Fibroblast of lung (primary cell): Measurements from ENCODE around the gene CSRP1.

ENCODE experiments used
- EZH2 ChIP-seq: IDR thresholded peaks from 2 replicates; pipeline ENCODE4 v1.5.1; 2012; ENCODE audit warnings: low read length, control low read depth, mild to moderate bottlenecking; ENCODE audit errors: missing control alignments
- TF ChIP-seq, protein P1 (sequence below), 2 donors: IDR thresholded peaks in 1 of 2; conservative IDR thresholded peaks in 1 of 2; 1 replicate in 1 of 2; 2 replicates in 1 of 2; pipeline ENCODE4 v1.5.1; 2011 to 2012; ENCODE audit warnings: low read length in 2 of 2, control low read depth in 1 of 2, inconsistent platforms in 1 of 2, low read depth in 1 of 2, mild to moderate bottlenecking in 1 of 2

DNA sequence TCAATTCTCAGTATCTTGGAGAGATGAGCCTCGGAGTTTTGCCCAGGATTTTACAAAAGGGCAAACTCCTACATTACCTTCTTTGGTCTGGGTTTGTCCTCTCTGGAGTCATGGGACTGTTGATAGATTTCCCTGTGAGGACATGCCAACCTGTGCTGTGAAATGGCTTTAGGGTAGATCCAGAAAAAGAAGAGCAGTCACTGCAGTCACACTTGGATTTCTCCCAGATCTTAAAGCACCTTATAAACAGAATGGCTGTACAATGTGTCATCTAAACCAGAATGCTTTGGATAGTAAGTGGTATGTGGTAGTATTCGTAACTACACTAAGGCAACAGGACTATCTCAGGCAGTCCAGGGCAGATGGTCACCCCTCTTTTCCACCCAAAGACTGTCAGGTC, 1.9 kb upstream of the CSRP1 start:
- no peak for TF ChIP-seq EZH2
- TF ChIP-seq, protein P1, sequence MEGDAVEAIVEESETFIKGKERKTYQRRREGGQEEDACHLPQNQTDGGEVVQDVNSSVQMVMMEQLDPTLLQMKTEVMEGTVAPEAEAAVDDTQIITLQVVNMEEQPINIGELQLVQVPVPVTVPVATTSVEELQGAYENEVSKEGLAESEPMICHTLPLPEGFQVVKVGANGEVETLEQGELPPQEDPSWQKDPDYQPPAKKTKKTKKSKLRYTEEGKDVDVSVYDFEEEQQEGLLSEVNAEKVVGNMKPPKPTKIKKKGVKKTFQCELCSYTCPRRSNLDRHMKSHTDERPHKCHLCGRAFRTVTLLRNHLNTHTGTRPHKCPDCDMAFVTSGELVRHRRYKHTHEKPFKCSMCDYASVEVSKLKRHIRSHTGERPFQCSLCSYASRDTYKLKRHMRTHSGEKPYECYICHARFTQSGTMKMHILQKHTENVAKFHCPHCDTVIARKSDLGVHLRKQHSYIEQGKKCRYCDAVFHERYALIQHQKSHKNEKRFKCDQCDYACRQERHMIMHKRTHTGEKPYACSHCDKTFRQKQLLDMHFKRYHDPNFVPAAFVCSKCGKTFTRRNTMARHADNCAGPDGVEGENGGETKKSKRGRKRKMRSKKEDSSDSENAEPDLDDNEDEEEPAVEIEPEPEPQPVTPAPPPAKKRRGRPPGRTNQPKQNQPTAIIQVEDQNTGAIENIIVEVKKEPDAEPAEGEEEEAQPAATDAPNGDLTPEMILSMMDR (conservative IDR thresholded peaks at IDR 0.05 in 1 of 2, IDR thresholded peaks at IDR 0.05 in 1 of 2; ENCODE audit: low read depth in 1 of 2, low read length in 2 of 2): no peak
